A549 (cell line): Measurements from ENCODE around the gene SLC5A5. TPM values are rescaled to one million over a fixed set of nuclear protein-coding genes. Genes with fewer than 3 reads are reported as not detected.

Source experiments
- ATAC-seq, 2 experiments: fragments of 200-7000 bp in 1 of 2; fragments of >200 bp in 1 of 2; cut with Nextera tagmentation in 1 of 2; cut with Tn5 transposase in 1 of 2; 3 replicates each; pipeline versions ENCODE4 v1.8.0 to v1.9.1; 2018 to 2020; ENCODE audit warnings: mild to moderate bottlenecking in 1 of 2, moderate library complexity in 1 of 2
- CTCF ChIA-PET: fragments of 300-600 bp; sonication (Branson Sonifier 250); formaldehyde crosslinking; extraction: SDS; loops from one replicate; lab custom pipeline; 2021; ENCODE audit warnings: antibody characterized with exemption, inconsistent platforms; lab: Yijun Ruan, JAX
- POLR2A ChIA-PET: fragments of 350-600 bp; formaldehyde crosslinking; extraction: SDS; loops from one replicate; lab custom pipeline; 2021; ENCODE audit warnings: antibody characterized with exemption, inconsistent platforms; lab: Yijun Ruan, JAX
- DNase-seq, 2 experiments: peaks; one replicate each; pipeline versions ENCODE4 v3.0.0 to v3.0.0-alpha.2; 2011 to 2016; ENCODE audit warnings: low read depth in 1 of 2, low spot score in 1 of 2
- FAIRE-seq: peaks from 2 replicates; lab custom pipeline; 2011; peaks lifted over from hg19 to GRCh38; lab: Jason Lieb, UNC
- H3K27ac ChIP-seq, 2 experiments: fragments of >200 bp; sonication (Bioruptor Twin); formaldehyde crosslinking; 3 replicates each; pipeline ENCODE4 v1.5.1; 2016 to 2017
- H3K4me1 ChIP-seq: fragments of >200 bp; sonication (Bioruptor Twin); formaldehyde crosslinking; 3 replicates; pipeline ENCODE4 v1.6.1; 2016
- H3K4me2 ChIP-seq: fragments of >200 bp; sonication (Bioruptor Twin); formaldehyde crosslinking; 3 replicates; pipeline ENCODE4 v1.6.1; 2016
- H3K4me3 ChIP-seq: fragments of >200 bp; sonication (Bioruptor Twin); formaldehyde crosslinking; 3 replicates; pipeline ENCODE4 v1.5.1; 2016
- H3K9me3 ChIP-seq: fragments of >200 bp; sonication (Bioruptor Twin); formaldehyde crosslinking; 3 replicates; pipeline ENCODE4 v1.6.1; 2016
- BHLHE40 ChIP-seq: IDR thresholded peaks from 2 replicates; pipeline ENCODE4 v1.6.1; 2012; ENCODE audit warnings: low read depth, low read length, inconsistent platforms
- CHD2 ChIP-seq: fragments of 150-350 bp; IDR thresholded peaks from 2 replicates; pipeline ENCODE4 v1.6.1; 2014; ENCODE audit warnings: low read length; ENCODE audit not compliant: partially characterized antibody
- EHF ChIP-seq: fragments of 250-450 bp; sonication (Bioruptor Pico); IDR thresholded peaks from 2 replicates; pipeline ENCODE4 v1.5.0; 2020; ENCODE audit warnings: mild to moderate bottlenecking
- EHMT2 ChIP-seq: fragments of 200-600 bp; sonication (generic); IDR thresholded peaks from 2 replicates; pipeline ENCODE4 v1.6.1; 2016; ENCODE audit warnings: antibody characterized with exemption, low read depth, mild to moderate bottlenecking, moderate library complexity
- FOSB ChIP-seq: fragments of 250-450 bp; sonication (Bioruptor Pico); IDR thresholded peaks from 2 replicates; pipeline ENCODE4 v1.5.0; 2020; ENCODE audit warnings: mild to moderate bottlenecking, moderate library complexity
- HDAC2 ChIP-seq: fragments of 200-600 bp; sonication (generic); IDR thresholded peaks from 2 replicates; pipeline ENCODE4 v1.6.1; 2016
- JUN ChIP-seq, 2 experiments: fragments of >200 bp; sonication (Bioruptor Twin); formaldehyde crosslinking; IDR thresholded peaks; 2 replicates in 1 of 2; 3 replicates in 1 of 2; pipeline ENCODE4 v1.6.1; 2016 to 2017
- MAZ ChIP-seq: fragments of 150-350 bp; IDR thresholded peaks from 2 replicates; pipeline ENCODE4 v1.6.1; 2014; ENCODE audit warnings: antibody characterized with exemption, low read depth, low read length, borderline replicate concordance
- MYC ChIP-seq: IDR thresholded peaks from 2 replicates; pipeline ENCODE4 v1.6.1; 2012; ENCODE audit warnings: mild to moderate bottlenecking, inconsistent platforms, low read length, improper control_type of control experiment, borderline replicate concordance
- NR3C1 ChIP-seq: fragments of >200 bp; sonication (Bioruptor Twin); formaldehyde crosslinking; IDR thresholded peaks from 3 replicates; pipeline ENCODE4 v1.6.1; 2017
- POLR2A ChIP-seq: IDR thresholded peaks from 2 replicates; pipeline ENCODE4 v1.6.1; 2012; ENCODE audit warnings: mild to moderate bottlenecking, low read length
- POLR2AphosphoS2 ChIP-seq: conservative IDR thresholded peaks from 2 replicates; pipeline ENCODE4 v1.6.1; 2012; ENCODE audit warnings: low read length, improper control_type of control experiment, inconsistent platforms
- RFX5 ChIP-seq: fragments of 450-650 bp; IDR thresholded peaks from 2 replicates; pipeline ENCODE4 v1.7.1; 2014; ENCODE audit warnings: antibody characterized with exemption, mild to moderate bottlenecking, moderate library complexity
- RNF2 ChIP-seq: fragments of 200-600 bp; sonication (generic); IDR thresholded peaks from 2 replicates; pipeline ENCODE4 v1.6.1; 2016; ENCODE audit warnings: low read depth, mild to moderate bottlenecking, antibody characterized with exemption, moderate library complexity, borderline replicate concordance
- SREBF2 ChIP-seq: fragments of 450-650 bp; IDR thresholded peaks from 2 replicates; pipeline ENCODE4 v1.6.1; 2014; ENCODE audit warnings: mild to moderate bottlenecking, moderate library complexity
- ZC3H11A ChIP-seq: fragments of 450-650 bp; IDR thresholded peaks from 2 replicates; pipeline ENCODE4 v1.6.1; 2014; ENCODE audit warnings: antibody characterized with exemption, mild to moderate bottlenecking
- ZFP36 ChIP-seq: fragments of 450-650 bp; IDR thresholded peaks from 2 replicates; pipeline ENCODE4 v1.6.1; 2014; ENCODE audit warnings: borderline replicate concordance; ENCODE audit not compliant: partially characterized antibody
- WGBS: methylation state at CpG from one replicate; pipeline ENCODE4 v1.1.6; 2017; ENCODE audit errors: missing lambda C conversion rate; 5-methylcytosine and 5-hydroxymethylcytosine counted together
- polyA plus RNA-seq, 4 experiments: library from polyadenylated mRNA; depleted of rRNA in 3 of 4; stranded (reverse); fragments of >200 nt; fragmentation: RNase III in 1 of 4; extraction: RNeasy Plus Mini Kit Qiagen cat#74134 plus additional on column Dnase treatment in 1 of 4; gene quantifications; 2 replicates in 3 of 4; 3 replicates in 1 of 4; pipeline ENCODE4 v1.2.3, GENCODE V29; 2011 to 2017
- TF ChIP-seq, protein P1 (sequence below): fragments of 200-600 bp; sonication (generic); IDR thresholded peaks from 2 replicates; pipeline ENCODE4 v1.6.1; 2016; ENCODE audit warnings: antibody characterized with exemption, mild to moderate bottlenecking, moderate library complexity
- TF ChIP-seq, protein P2 (sequence below): IDR thresholded peaks from 2 replicates; pipeline ENCODE4 v1.6.1; 2012
- TF ChIP-seq, protein P3 (sequence below): fragments of 450-650 bp; IDR thresholded peaks from 2 replicates; pipeline ENCODE4 v1.6.1; 2014; ENCODE audit warnings: antibody characterized with exemption
- TF ChIP-seq, protein P4 (sequence below): fragments of >200 bp; sonication (Bioruptor Twin); formaldehyde crosslinking; IDR thresholded peaks from 3 replicates; pipeline ENCODE4 v1.6.1; 2016

The SLC5A5 gene
- polyA plus RNA-seq, 2 of the 4 experiments (the other 2 are of a cell fraction): 0.06 to 0.25 TPM

DNA sequence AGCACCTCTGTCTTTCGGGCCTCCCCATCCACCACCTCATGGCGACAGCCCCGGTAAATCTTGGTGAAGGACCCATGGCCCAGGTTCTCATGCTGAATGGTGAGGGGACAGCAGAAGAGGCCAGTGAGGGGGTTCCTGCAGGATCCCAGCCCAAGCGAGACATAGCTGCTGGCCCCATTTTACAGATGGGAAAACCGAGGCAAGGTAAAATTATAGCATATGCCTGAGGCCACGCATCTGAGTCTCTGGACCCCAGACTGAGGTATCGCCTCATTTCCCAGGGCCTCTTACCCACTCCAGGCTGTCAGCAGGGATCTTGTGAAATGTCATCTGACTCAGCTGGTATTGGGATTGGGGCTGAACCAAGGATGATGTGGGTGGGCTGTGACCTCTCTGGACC, 33.8 kb upstream of the SLC5A5 start:
- no peak for FAIRE-seq
- no peak for DNase-seq
- Histone ChIP-seq H3K4me3 (no peak overlapping the region), H3K4me1 (peaks cover 5% of the 10 kb centered on the region), H3K27ac (no peak overlapping the region), H3K4me2 (no peak overlapping the region), H3K9me3 (no peaks in the 10 kb centered on the region)
- ATAC-seq: no peak
- CTCF ChIA-PET: interaction anchor here (0.6 to 5.4 kb wide), 2 partner anchors 18 to 39 kb away, joined by 4 to 19 read pairs; no protein-coding TSS in a partner anchor
- 93% methylated on average over 4 of the region's 7 CpGs for WGBS
- POLR2A ChIA-PET: interaction anchor here (0.7 kb wide), 1 partner anchor 233 kb away, joined by 6 read pairs; no protein-coding TSS in a partner anchor
- TF ChIP-seq HDAC2: no peak
- no peak for TF ChIP-seq BHLHE40
- TF ChIP-seq FOSB (CRISPR knock-in tag): no peak
- TF ChIP-seq EHMT2: no peak
- TF ChIP-seq RNF2: no peak
- no peak for TF ChIP-seq RFX5
- TF ChIP-seq JUN (IDR thresholded peaks at IDR 0.05): no peak
- TF ChIP-seq MAZ: no peak
- TF ChIP-seq, protein P1, sequence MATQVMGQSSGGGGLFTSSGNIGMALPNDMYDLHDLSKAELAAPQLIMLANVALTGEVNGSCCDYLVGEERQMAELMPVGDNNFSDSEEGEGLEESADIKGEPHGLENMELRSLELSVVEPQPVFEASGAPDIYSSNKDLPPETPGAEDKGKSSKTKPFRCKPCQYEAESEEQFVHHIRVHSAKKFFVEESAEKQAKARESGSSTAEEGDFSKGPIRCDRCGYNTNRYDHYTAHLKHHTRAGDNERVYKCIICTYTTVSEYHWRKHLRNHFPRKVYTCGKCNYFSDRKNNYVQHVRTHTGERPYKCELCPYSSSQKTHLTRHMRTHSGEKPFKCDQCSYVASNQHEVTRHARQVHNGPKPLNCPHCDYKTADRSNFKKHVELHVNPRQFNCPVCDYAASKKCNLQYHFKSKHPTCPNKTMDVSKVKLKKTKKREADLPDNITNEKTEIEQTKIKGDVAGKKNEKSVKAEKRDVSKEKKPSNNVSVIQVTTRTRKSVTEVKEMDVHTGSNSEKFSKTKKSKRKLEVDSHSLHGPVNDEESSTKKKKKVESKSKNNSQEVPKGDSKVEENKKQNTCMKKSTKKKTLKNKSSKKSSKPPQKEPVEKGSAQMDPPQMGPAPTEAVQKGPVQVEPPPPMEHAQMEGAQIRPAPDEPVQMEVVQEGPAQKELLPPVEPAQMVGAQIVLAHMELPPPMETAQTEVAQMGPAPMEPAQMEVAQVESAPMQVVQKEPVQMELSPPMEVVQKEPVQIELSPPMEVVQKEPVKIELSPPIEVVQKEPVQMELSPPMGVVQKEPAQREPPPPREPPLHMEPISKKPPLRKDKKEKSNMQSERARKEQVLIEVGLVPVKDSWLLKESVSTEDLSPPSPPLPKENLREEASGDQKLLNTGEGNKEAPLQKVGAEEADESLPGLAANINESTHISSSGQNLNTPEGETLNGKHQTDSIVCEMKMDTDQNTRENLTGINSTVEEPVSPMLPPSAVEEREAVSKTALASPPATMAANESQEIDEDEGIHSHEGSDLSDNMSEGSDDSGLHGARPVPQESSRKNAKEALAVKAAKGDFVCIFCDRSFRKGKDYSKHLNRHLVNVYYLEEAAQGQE: no peak
- TF ChIP-seq ZC3H11A: no peak
- no peak for TF ChIP-seq POLR2AphosphoS2
- TF ChIP-seq NR3C1: no peak
- no peak for TF ChIP-seq MYC
- TF ChIP-seq, protein P2, sequence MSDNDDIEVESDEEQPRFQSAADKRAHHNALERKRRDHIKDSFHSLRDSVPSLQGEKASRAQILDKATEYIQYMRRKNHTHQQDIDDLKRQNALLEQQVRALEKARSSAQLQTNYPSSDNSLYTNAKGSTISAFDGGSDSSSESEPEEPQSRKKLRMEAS: no peak
- no peak for TF ChIP-seq EHF
- TF ChIP-seq SREBF2: no peak
- no peak for TF ChIP-seq CHD2
- TF ChIP-seq, protein P3, sequence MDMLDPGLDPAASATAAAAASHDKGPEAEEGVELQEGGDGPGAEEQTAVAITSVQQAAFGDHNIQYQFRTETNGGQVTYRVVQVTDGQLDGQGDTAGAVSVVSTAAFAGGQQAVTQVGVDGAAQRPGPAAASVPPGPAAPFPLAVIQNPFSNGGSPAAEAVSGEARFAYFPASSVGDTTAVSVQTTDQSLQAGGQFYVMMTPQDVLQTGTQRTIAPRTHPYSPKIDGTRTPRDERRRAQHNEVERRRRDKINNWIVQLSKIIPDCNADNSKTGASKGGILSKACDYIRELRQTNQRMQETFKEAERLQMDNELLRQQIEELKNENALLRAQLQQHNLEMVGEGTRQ: no peak
- TF ChIP-seq, protein P4, sequence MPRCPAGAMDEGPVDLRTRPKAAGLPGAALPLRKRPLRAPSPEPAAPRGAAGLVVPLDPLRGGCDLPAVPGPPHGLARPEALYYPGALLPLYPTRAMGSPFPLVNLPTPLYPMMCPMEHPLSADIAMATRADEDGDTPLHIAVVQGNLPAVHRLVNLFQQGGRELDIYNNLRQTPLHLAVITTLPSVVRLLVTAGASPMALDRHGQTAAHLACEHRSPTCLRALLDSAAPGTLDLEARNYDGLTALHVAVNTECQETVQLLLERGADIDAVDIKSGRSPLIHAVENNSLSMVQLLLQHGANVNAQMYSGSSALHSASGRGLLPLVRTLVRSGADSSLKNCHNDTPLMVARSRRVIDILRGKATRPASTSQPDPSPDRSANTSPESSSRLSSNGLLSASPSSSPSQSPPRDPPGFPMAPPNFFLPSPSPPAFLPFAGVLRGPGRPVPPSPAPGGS: no peak
- TF ChIP-seq POLR2A: no peak

DNA sequence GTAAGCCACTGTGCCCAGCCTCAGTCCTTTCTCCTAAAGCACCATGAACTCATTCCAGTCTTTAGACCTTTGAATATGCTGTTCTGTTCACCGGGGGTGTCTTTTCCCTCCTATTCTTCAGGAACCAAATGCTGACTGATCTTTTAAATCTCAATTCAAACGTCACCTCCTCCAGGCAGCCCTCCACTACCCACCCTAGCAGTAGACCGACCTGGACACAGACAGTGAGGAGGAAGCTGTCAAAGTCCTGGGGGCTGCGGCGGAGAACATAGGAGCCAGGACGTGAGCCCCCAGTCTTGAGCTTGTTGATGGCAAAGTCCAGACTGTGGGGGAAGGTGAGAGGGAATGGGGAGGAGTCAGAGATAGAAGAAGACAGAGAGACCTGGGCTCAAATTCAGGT, 31.7 kb upstream of the SLC5A5 start:
- H3K4me1 ChIP-seq: peaks cover 6% of the 10 kb centered on the region
- H3K4me2 ChIP-seq: no peak overlapping the region
- 73% methylated on average over 6 of the region's 6 CpGs for WGBS
- ChIA-PET CTCF (interaction anchor here (0.7 to 5.4 kb wide), 3 partner anchors 16 to 157 kb away, joined by 3 to 19 read pairs (median 3); no protein-coding TSS in a partner anchor), POLR2A (no interaction called here)
- DNase-seq: no peak
- no peak for FAIRE-seq
- ATAC-seq: no peak
- H3K9me3 ChIP-seq: no peaks in the 10 kb centered on the region
- no peak overlapping the region for H3K4me3 ChIP-seq
- TF ChIP-seq ZC3H11A (no peak), ZFP36 (peak; percentile 69)
- H3K27ac ChIP-seq: no peak overlapping the region
